Measurements from ENCODE around the gene TRRAP.

DNA sequence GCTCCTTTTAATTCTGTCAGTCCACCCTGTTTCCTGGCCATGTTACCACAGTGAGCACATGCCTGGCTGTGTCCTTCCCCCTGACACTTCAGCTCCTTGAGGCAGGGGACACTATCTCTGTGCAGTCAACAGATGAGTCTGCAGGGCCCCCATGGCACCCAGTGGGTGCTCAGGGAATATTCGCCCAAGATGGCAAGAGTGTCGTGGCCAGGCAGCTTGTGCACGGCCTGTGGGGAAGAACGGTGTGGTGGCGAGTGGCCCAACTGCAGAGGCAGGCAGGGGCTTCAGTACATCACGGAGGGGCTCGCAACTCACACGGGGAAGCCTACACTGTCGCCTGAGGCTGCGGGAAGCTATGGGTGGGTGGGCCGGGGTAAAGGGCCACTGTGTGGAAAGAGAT lies 91.1 kb downstream of the TRRAP start:
- TF ChIP-seq CTCF (IDR thresholded peaks at IDR 0.05) (no peak), POLR2A (IDR thresholded peaks at IDR 0.05) (no peak)
